HG03045 (cell line): ENCODE data around the gene AQP7.
A peak's percentile ranks its signal among the peaks of the same experiment; 100 is the strongest.
"Not testable (repeated sequence)": the region's sequence is repeated elsewhere in the genome, so short reads cannot be mapped to it uniquely, and the experiment has no call there.

Experiments used
- ATAC-seq: cut with Tn5 transposase; IDR thresholded peaks from one replicate; pipeline ENCODE4 v1.9.1; 2021; ENCODE audit warnings: mild to moderate bottlenecking, moderate library complexity; ENCODE audit not compliant: unreplicated experiment

The AQP7 gene

GRCh38 chr9:33377089-33377715, 25.2 kb downstream of the AQP7 start:
- ATAC-seq, result no peak

GRCh38 chr9:33375841-33376321, 26.5 kb downstream of the AQP7 start:
- no peak for ATAC-seq

DNA sequence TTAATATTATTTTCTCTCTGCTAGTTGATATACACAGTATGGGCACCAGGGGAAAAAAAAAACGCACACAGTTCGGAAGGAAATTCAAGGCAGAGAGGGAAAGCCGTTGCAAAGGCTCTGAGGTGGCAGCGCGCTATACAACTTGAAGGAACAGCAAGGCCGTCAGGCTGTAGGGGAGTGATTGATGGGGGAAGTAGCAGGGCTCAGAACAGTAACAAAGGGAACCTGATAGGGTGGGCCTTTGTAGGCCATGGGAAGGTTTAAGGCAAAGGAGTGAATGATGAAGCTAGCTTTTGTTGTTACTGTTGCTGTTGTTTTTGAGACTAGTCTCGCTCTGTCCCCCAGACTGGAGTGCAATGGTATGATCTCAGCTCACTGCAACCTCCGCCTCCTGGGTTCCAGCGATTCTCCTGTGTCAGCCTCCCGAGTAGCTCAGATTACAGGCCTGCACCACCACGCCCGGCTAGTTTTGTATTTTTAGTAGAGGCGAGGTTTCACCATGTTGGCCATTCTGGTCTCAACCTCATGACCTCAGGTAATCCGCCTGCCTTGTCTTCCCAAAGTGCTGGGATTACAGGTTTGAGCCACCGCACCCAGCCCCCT, 27.0 kb downstream of the AQP7 start:
- ATAC-seq, result no peak

GRCh38 chr9:33374634-33375237, 27.6 kb downstream of the AQP7 start:
- ATAC-seq, result peak; percentile 66

DNA sequence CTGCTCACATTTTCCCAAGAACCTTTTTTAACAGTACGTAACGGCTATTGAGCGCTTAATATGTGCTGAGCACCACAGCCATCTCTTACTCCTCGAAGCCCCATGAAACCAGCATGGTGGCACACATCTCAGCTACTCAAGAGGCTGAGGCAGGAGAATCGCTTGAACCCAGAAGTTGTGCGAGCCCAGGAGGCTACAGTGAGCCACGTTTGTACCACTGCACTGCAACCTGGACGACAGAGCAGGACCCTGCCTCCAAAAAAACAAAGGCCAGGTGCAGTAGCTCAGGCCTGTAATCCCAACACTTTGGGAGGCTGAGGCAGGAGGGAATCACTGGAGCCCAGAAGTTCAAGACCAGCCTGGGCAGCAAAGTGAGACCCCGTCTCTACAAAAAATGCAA, 28.2 kb downstream of the AQP7 start:
- no peak for ATAC-seq

DNA sequence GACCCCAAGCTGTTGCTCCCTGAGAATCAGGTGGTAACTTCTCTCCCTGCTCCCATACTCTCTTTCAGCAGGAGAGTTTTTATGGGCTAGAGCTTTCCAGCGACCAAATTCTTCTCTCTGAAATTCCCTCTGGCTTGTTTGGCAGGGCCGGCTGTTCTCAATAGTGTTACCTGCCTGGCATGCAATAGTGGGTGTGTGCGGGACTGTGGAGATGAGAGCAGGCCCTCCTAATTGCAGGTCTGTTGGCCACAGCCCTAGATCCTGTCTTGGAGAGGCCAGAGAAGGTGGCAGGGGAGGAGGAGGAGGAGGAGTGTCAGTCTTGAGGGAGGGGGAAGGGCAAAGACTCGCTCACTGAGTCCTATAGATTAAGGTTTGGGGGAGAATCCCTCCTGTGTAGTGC, 29.5 kb downstream of the AQP7 start:
- ATAC-seq, result no peak

DNA sequence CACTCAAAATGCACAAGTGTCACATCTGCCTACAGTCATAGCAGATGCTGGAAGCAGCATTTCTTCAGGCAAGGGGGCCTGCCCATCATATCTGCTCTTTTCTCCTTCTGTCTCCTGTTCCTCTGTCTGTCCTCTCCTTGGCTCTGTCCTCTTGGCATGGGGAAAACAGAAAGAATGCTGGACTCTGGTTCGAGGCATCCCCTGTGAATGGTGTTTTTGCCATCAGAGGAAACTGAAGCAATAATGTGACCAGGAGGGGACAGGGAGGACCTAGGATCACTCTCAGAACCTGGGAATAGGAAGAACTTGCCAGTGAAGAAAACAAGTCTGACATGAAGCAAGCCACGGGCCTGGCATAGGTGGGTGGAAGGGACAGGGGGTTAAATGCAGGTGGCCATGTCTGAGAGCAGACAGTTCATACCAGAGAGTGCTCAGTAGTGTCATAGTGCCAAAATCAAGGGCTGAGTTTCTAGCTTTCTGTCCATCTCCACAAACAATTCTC, 35.3 kb downstream of the AQP7 start:
- ATAC-seq, result no peak

GRCh38 chr9:33364814-33365213, 37.6 kb downstream of the AQP7 start:
- ATAC-seq, result not testable (repeated sequence)

DNA sequence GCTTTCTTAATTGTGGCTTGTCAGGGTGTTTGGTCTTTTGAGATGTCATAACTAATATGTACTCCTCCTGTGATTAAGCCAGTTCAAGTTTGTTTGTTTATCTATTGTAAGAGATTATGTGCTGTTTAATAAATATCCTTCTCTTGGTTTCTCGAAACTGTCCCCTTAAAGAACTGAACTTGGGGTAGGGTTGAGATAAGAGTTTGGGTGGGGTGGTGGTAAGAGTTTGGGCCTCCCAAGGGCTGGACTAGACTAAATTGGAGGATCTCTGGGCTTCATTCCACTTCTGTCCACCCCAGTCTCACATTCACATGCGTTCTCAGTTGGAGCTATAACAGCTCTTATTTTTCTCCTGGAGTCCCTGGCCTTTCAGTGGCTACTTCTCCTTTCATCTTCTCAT, 38.2 kb downstream of the AQP7 start:
- no peak for ATAC-seq

- ATAC-seq, result not testable (repeated sequence)
Measured at GRCh38 chr9:33358641-33359040, 43.7 kb downstream of the AQP7 start.

- ATAC-seq, result no peak
Measured at GRCh38 chr9:33355933-33356332, 46.4 kb downstream of the AQP7 start.

DNA sequence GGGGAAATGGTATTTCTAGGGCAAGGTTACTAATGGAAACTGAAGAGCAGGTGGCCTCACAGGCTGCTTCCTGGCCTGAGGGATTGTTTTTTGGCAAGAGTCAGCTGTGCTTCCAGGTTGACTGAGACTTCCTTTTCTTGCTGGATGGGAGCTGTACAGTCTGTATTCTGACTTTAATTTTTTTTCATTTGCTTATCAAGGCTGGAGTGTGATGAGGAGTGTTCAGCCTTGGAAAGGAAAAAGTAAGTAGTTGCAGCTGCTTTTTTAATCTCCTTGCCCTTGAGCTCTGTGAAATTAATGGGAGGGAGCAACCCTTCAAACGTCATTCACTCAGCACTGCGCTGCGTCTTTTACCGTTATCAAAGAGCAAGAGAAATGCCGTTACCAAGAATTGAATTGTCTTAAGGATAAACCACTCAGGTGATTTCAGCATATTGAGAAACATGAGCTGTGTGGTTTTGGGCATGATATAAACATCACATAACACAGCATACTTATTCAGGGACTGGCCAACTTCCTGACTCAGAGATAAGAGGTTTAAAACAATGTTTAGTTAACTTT, 47.6 kb downstream of the AQP7 start:
- ATAC-seq, result no peak

DNA sequence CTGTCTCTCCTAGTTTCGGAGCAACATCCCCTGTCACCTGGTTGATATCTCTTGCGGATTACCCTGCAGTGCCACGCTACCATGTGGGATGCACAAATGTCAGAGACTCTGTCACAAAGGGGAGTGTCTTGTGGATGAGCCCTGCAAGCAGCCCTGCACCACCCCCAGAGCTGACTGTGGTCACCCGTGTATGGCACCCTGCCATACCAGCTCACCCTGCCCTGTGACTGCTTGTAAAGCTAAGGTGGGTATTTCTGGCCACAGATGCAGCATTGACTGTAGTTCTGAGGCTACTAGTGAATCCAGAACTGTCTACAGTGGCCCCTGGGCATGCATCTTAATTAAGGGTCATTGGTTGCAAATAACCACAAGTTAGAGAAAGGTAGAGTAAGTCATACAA, 50.8 kb downstream of the AQP7 start:
- ATAC-seq, result no peak

GRCh38 chr9:33350310-33350709, 52.1 kb downstream of the AQP7 start:
- no peak for ATAC-seq

GRCh38 chr9:33349743-33350142, 52.6 kb downstream of the AQP7 start:
- no peak for ATAC-seq

DNA sequence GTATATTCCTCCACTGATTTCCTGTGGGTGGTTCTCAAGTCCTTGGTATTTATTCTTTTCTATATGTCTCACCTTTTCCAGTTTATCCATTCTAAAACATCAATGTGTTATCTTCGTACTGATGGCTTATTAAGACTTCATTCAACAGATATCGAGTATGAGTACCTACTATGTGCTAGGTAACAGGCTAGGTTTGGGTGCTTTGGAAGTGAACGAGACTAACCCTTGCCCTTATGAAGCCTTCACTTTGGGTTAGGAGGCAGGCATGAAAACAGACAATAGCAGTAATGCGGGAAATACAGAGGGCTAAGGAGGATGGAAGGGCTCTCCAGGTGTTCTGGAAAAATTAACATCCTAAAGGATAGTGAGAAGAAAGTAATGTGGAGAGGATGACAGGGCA, 53.4 kb downstream of the AQP7 start:
- ATAC-seq, result no peak

DNA sequence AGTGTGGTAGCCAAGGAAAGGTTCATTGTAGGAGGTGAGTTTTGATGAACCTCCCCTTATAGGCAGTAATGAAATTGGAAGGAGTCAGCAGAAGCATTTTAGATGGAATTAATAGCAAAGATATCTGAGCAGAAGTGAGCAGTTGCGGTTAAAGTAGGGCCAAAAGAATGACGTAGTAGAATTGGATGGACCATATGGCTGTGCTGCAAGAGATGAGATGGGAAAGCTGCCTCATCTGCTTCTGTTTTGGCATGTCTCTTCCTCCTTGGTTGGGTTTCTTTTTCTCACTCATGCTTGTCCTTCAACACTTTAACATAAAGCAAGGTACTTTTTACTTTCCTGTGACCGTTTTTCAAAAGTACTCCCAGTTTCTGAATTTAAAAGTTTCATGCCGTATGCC, 55.8 kb downstream of the AQP7 start:
- no peak for ATAC-seq

GRCh38 chr9:33344145-33344544, 58.2 kb downstream of the AQP7 start:
- ATAC-seq, result no peak

DNA sequence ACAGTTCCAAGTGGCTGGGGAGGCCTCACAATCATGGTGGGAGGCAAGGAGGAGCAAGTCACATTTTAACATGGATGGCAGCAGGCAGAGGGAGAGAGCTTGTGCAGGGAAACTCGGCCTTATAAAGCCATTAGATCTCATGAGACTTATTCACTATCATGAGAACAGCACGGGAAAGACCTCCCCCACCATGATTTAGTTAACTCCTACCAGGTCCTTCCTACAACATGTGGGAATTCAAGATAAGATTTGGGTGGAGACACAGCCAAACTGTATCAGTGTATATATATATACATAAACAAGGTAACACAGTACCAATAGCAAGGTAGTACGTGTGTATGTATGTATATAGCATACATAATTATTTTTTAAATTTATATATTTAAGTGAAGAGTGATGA, 61.2 kb downstream of the AQP7 start:
- no peak for ATAC-seq

DNA sequence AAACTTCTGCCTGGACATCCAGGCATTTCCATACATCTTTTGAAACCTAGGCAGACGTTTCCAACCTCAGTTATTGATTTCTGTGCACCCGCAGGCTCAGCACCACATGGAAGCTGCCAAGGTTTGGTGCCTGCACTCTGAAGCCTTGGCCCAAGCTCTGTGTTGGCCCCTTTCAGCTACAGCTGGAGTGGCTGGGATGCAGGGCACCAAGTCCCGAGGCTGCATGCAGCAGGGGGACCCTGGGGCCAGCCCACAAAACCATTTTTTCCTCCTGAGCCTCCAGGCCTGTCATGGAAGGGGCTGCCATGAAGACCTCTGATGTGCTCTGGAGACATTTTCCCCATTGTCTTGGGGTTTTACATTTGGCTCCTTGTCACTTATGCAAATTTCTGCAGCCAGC, 62.2 kb downstream of the AQP7 start:
- ATAC-seq, result no peak
